ENCODE results near the gene ATOH8. TPM values are rescaled to one million over a fixed set of nuclear protein-coding genes. Genes with fewer than 3 reads are reported as not detected.

ATOH8 gene
- total and polyA plus RNA-seq, 10 of the 15 experiments (the other 5 are each of a cell fraction or from before 2014, with no cell fraction given) = 0.03 to 0.60 TPM; not detected in 8

- Histone ChIP-seq H3K9me3 (replicated peaks; ENCODE audit: control insufficient read depth, insufficient read depth, low read length) (no peaks in the 10 kb centered on the region), H2AFZ (ENCODE audit: control insufficient read depth, low read depth, low read length) (no peak overlapping the region), H3K79me2 (ENCODE audit: control insufficient read depth, insufficient read depth, low read length) (no peaks in the 10 kb centered on the region), H4K20me1 (ENCODE audit: control insufficient read depth, insufficient read depth) (no peaks in the 10 kb centered on the region), H3K4me1 (ENCODE audit: control insufficient read depth, insufficient read depth, low read length) (no peaks in the 10 kb centered on the region), H3K27ac (ENCODE audit: control insufficient read depth, insufficient read depth) (no peak overlapping the region), H3K27me3 (replicated peaks in 1 of 2; ENCODE audit: control insufficient read depth in 2 of 2, insufficient read depth in 2 of 2, low read length in 1 of 2) (no peaks in the 10 kb centered on the region), H3K4me3 (no peak overlapping the region), H3K36me3 (ENCODE audit: control insufficient read depth in 2 of 2, insufficient read depth in 2 of 2, low read length in 1 of 2) (no peaks in the 10 kb centered on the region), H3K9ac (ENCODE audit: control insufficient read depth, insufficient read depth, low read length) (no peak overlapping the region), H3K4me2 (ENCODE audit: control insufficient read depth, insufficient read depth) (no peak overlapping the region)
- RAD21 ChIA-PET (ENCODE audit: unreplicated experiment) = interaction anchor here (1.0 to 7.1 kb wide), 6 partner anchors 13 to 175 kb away, joined by 3 to 116 read pairs (median 6); no protein-coding TSS in a partner anchor
- FAIRE-seq (no peak), ATAC-seq (no peak), DNase-seq (ENCODE audit: low read depth, low spot score) (no peak)
- intact Hi-C loops (cut with micrococcal nuclease; ENCODE audit: unreplicated experiment) (loop anchor here (5.0 to 10.0 kb wide), 2 partner anchors 175 to 387 kb away; no protein-coding TSS in a partner anchor), in situ Hi-C loops (cut with MboI) (loop anchor here (10.0 kb wide), 1 partner anchor 87 kb away; no protein-coding TSS in a partner anchor)
- POLR2A ChIA-PET = no interaction called here
- CTCF ChIA-PET = interaction anchor here (0.6 to 11.5 kb wide), 14 partner anchors 8 to 268 kb away, joined by 3 to 234 read pairs (median 5); partner anchors contain the start of gene ATOH8
- no peak for TF ChIP-seq SUPT20H (IDR thresholded peaks at IDR 0.05; ENCODE audit: borderline replicate concordance, control insufficient read depth, low read depth, low read length)
- no peak for TF ChIP-seq FOXM1 (IDR thresholded peaks at IDR 0.05; ENCODE audit: low read depth, low read length)
- TF ChIP-seq, protein P1, sequence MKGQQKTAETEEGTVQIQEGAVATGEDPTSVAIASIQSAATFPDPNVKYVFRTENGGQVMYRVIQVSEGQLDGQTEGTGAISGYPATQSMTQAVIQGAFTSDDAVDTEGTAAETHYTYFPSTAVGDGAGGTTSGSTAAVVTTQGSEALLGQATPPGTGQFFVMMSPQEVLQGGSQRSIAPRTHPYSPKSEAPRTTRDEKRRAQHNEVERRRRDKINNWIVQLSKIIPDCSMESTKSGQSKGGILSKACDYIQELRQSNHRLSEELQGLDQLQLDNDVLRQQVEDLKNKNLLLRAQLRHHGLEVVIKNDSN (IDR thresholded peaks at IDR 0.05; ENCODE audit: borderline replicate concordance, extremely low read length, insufficient read depth, low read depth, low read length) = no peak
- no peak for TF ChIP-seq IRF4 (IDR thresholded peaks at IDR 0.05; ENCODE audit: low read depth, low read length)
- no peak for TF ChIP-seq HDGF (IDR thresholded peaks at IDR 0.05)
- TF ChIP-seq IRF5 (IDR thresholded peaks at IDR 0.05; ENCODE audit: borderline replicate concordance) = no peak
- no peak for TF ChIP-seq YBX1 (IDR thresholded peaks at IDR 0.05)
- no peak for TF ChIP-seq STAT3 (IDR thresholded peaks at IDR 0.05; ENCODE audit: low read depth, low read length)
- no peak for TF ChIP-seq SKIL (IDR thresholded peaks at IDR 0.05; ENCODE audit: low read depth, poor library complexity, severe bottlenecking)
- no peak for TF ChIP-seq ZNF207 (IDR thresholded peaks at IDR 0.05; ENCODE audit: borderline replicate concordance)
- no peak for TF ChIP-seq REST (IDR thresholded peaks at IDR 0.05; ENCODE audit: low read depth, low read length)
- TF ChIP-seq RBBP5 (conservative IDR thresholded peaks at IDR 0.05) = no peak
- no peak for TF ChIP-seq SMAD1 (IDR thresholded peaks at IDR 0.05; ENCODE audit: low read depth, partially characterized antibody)
- no peak for TF ChIP-seq GATAD2B (conservative IDR thresholded peaks at IDR 0.05; ENCODE audit: low read depth)
- SMC1A ChIA-PET (ENCODE audit: uncharacterized antibody, unreplicated experiment) = interaction anchor here (0.6 to 7.3 kb wide), 14 partner anchors 9 to 178 kb away, joined by 3 to 106 read pairs (median 3); no protein-coding TSS in a partner anchor
- 25% methylated on average over 9 of the region's 10 CpGs for WGBS (ENCODE audit: insufficient coverage, insufficient replicate concordance, low lambda C conversion rate, missing lambda C conversion rate)
- BruUV-seq (replicated peaks) = no TSS peak
Observed at GRCh38 chr2:85812094-85812735, 58.4 kb downstream of the ATOH8 start.
